ENCODE measurements around the gene BAG3. TPM values are rescaled to one million over a fixed set of nuclear protein-coding genes. Genes with fewer than 3 reads are reported as not detected.
A peak's percentile ranks its signal among the peaks of the same experiment; 100 is the strongest.

Gene BAG3
- total RNA-seq, 2 experiments from 2014 or later: 1.9 to 2.6 TPM

- Histone ChIP-seq H2AFZ (ENCODE audit: low read length) (no peak overlapping the region), H4K20me1 (ENCODE audit: insufficient read depth, low read length) (no peaks in the 10 kb centered on the region), H3K79me2 (ENCODE audit: insufficient read depth, low read depth, low read length) (no peaks in the 10 kb centered on the region), H3K9me3 (ENCODE audit: low read length) (no peaks in the 10 kb centered on the region), H3K27ac (ENCODE audit: low read depth, low read length, poor library complexity, severe bottlenecking) (no peak overlapping the region), H3K4me2 (ENCODE audit: low read length) (no peak overlapping the region), H3K9me2 (ENCODE audit: insufficient read depth, low read length) (no peaks in the 10 kb centered on the region), H3K4me3 (ENCODE audit: low read depth, low read length, poor library complexity, severe bottlenecking) (no peak overlapping the region), H3K4me1 (ENCODE audit: insufficient read depth, low read length, poor library complexity, severe bottlenecking) (no peaks in the 10 kb centered on the region), H3K36me3 (ENCODE audit: insufficient read depth, low read length) (no peaks in the 10 kb centered on the region)
- CTCF ChIA-PET (ENCODE audit: unreplicated experiment): no interaction called here
- BruUV-seq (replicated peaks): no TSS peak
- intact Hi-C loops (cut with micrococcal nuclease; ENCODE audit: unreplicated experiment): no loop called here
- no peak for DNase-seq (ENCODE audit: low spot score)
- POLR2A ChIA-PET: interaction anchor here (0.6 to 0.7 kb wide), 3 partner anchors 192 to 678 kb away, joined by 3 to 6 read pairs (median 3); no protein-coding TSS in a partner anchor
- TF ChIP-seq EZH2phosphoT487 (IDR thresholded peaks at IDR 0.05; ENCODE audit: borderline replicate concordance, low read depth, low read length) (no peak), CTCF (conservative IDR thresholded peaks at IDR 0.05; ENCODE audit: low read length) (no peak)
These were observed 28.9 kb downstream of the BAG3 start for GRCh38 chr10:119680050-119680449.

- no peaks in the 10 kb centered on the region for H3K4me1 ChIP-seq (ENCODE audit: insufficient read depth, low read length, poor library complexity, severe bottlenecking)
- H3K9me2 ChIP-seq (ENCODE audit: insufficient read depth, low read length): no peaks in the 10 kb centered on the region
- DNase-seq (ENCODE audit: low spot score): no peak
- TF ChIP-seq CTCF (conservative IDR thresholded peaks at IDR 0.05; ENCODE audit: low read length) (no peak), EZH2phosphoT487 (IDR thresholded peaks at IDR 0.05; ENCODE audit: borderline replicate concordance, low read depth, low read length) (no peak)
- ChIA-PET CTCF (ENCODE audit: unreplicated experiment) (no interaction called here), POLR2A (interaction anchor here (0.5 to 0.6 kb wide), 2 partner anchors 258 to 699 kb away, joined by 3 to 4 read pairs; no protein-coding TSS in a partner anchor)
- H3K4me2 ChIP-seq (ENCODE audit: low read length): no peak overlapping the region
- no peaks in the 10 kb centered on the region for H3K9me3 ChIP-seq (ENCODE audit: low read length)
- H4K20me1 ChIP-seq (ENCODE audit: insufficient read depth, low read length): no peaks in the 10 kb centered on the region
- no TSS peak for BruUV-seq (replicated peaks)
- H3K4me3 ChIP-seq (ENCODE audit: low read depth, low read length, poor library complexity, severe bottlenecking): no peak overlapping the region
- intact Hi-C loops (cut with micrococcal nuclease; ENCODE audit: unreplicated experiment): no loop called here
- no peaks in the 10 kb centered on the region for H3K79me2 ChIP-seq (ENCODE audit: insufficient read depth, low read depth, low read length)
- no peak overlapping the region for H2AFZ ChIP-seq (ENCODE audit: low read length)
- H3K36me3 ChIP-seq (ENCODE audit: insufficient read depth, low read length): no peaks in the 10 kb centered on the region
- no peak overlapping the region for H3K27ac ChIP-seq (ENCODE audit: low read depth, low read length, poor library complexity, severe bottlenecking)
These were observed 29.5 kb downstream of the BAG3 start for GRCh38 chr10:119680650-119681081.

- Histone ChIP-seq H2AFZ (ENCODE audit: low read length) (no peak overlapping the region), H3K79me2 (ENCODE audit: insufficient read depth, low read depth, low read length) (no peaks in the 10 kb centered on the region), H3K4me3 (ENCODE audit: low read depth, low read length, poor library complexity, severe bottlenecking) (no peak overlapping the region), H3K4me2 (ENCODE audit: low read length) (no peak overlapping the region), H3K9me2 (ENCODE audit: insufficient read depth, low read length) (no peaks in the 10 kb centered on the region), H3K4me1 (ENCODE audit: insufficient read depth, low read length, poor library complexity, severe bottlenecking) (no peaks in the 10 kb centered on the region), H4K20me1 (ENCODE audit: insufficient read depth, low read length) (no peaks in the 10 kb centered on the region), H3K36me3 (ENCODE audit: insufficient read depth, low read length) (no peaks in the 10 kb centered on the region), H3K27ac (ENCODE audit: low read depth, low read length, poor library complexity, severe bottlenecking) (no peak overlapping the region), H3K9me3 (ENCODE audit: low read length) (no peaks in the 10 kb centered on the region)
- BruUV-seq (replicated peaks): no TSS peak
- intact Hi-C loops (cut with micrococcal nuclease; ENCODE audit: unreplicated experiment): loop anchor here (1.0 to 5.0 kb wide), 5 partner anchors 39 to 651 kb away; no protein-coding TSS in a partner anchor
- DNase-seq (ENCODE audit: low spot score): peak; percentile 80
- POLR2A ChIA-PET: interaction anchor here (1.0 to 1.3 kb wide), 3 partner anchors 16 to 178 kb away, joined by 3 to 6 read pairs (median 4); partner anchors contain the start of gene INPP5F
- CTCF ChIA-PET (ENCODE audit: unreplicated experiment): interaction anchor here (0.5 to 1.3 kb wide), 5 partner anchors 33 to 447 kb away, joined by 3 to 5 read pairs (median 4); partner anchors contain the start of gene INPP5F
- TF ChIP-seq CTCF (conservative IDR thresholded peaks at IDR 0.05; ENCODE audit: low read length) (peak; percentile 95), EZH2phosphoT487 (IDR thresholded peaks at IDR 0.05; ENCODE audit: borderline replicate concordance, low read depth, low read length) (no peak)
These were observed 35.4 kb downstream of the BAG3 start for GRCh38 chr10:119686465-119687191.
